Epithelial cell of esophagus (primary cell): ENCODE measurements around the gene PELI3.

ENCODE experiments used
- DNase-seq: peaks from one replicate; pipeline ENCODE4 v3.0.0; 2010; ENCODE audit warnings: low read depth
- H3K4me3 ChIP-seq: 2 replicates; pipeline ENCODE4 v1.5.1; 2011; ENCODE audit warnings: mild to moderate bottlenecking, low read length, control low read depth
- CTCF ChIP-seq: IDR thresholded peaks from 2 replicates; pipeline ENCODE4 v1.5.1; 2011; ENCODE audit warnings: low read depth, mild to moderate bottlenecking, low read length, control low read depth, inconsistent platforms; ENCODE audit not compliant: insufficient read depth; ENCODE audit errors: missing control alignments

The PELI3 gene

GRCh38 chr11:66494458-66494857 is 27.8 kb downstream of the PELI3 start:
- TF ChIP-seq CTCF = no peak
- DNase-seq = no peak
- no peak overlapping the region for H3K4me3 ChIP-seq

GRCh38 chr11:66494935-66495334 is 28.2 kb downstream of the PELI3 start:
- H3K4me3 ChIP-seq = no peak overlapping the region
- no peak for DNase-seq
- no peak for TF ChIP-seq CTCF

GRCh38 chr11:66495401-66495854 is 28.7 kb downstream of the PELI3 start:
- DNase-seq = no peak
- no peak for TF ChIP-seq CTCF
- H3K4me3 ChIP-seq = no peak overlapping the region

GRCh38 chr11:66497206-66497605 is 30.5 kb downstream of the PELI3 start:
- no peak for TF ChIP-seq CTCF
- no peak overlapping the region for H3K4me3 ChIP-seq
- no peak for DNase-seq

- no peak for DNase-seq
- no peak overlapping the region for H3K4me3 ChIP-seq
- no peak for TF ChIP-seq CTCF
Measured at GRCh38 chr11:66498506-66498905, 31.8 kb downstream of the PELI3 start.

GRCh38 chr11:66505276-66505816 is 38.6 kb downstream of the PELI3 start:
- no peak overlapping the region for H3K4me3 ChIP-seq
- DNase-seq = no peak
- TF ChIP-seq CTCF = no peak

- DNase-seq = no peak
- TF ChIP-seq CTCF = no peak
- no peak overlapping the region for H3K4me3 ChIP-seq
Measured at GRCh38 chr11:66509131-66509561, 42.4 kb downstream of the PELI3 start.
